WTC11 (cell line): Measurements from ENCODE around the gene POU4F1.

Source experiments
- ATF1 ChIP-seq: sonication (generic); formaldehyde crosslinking; IDR thresholded peaks from 2 replicates; pipeline ENCODE4 v1.8.1; 2023; ENCODE audit warnings: mild to moderate bottlenecking, moderate library complexity, missing genetic modification reagents
- ATF3 ChIP-seq: sonication (generic); formaldehyde crosslinking; conservative IDR thresholded peaks from 2 replicates; pipeline ENCODE4 v1.8.1; 2022; ENCODE audit warnings: mild to moderate bottlenecking, missing genetic modification reagents
- CTCF ChIP-seq: fragments of 200-600 bp; IDR thresholded peaks from 2 replicates; pipeline ENCODE4 v1.8.0; 2022; ENCODE audit warnings: antibody characterized with exemption
- ZNF138 ChIP-seq: sonication (generic); formaldehyde crosslinking; conservative IDR thresholded peaks from 2 replicates; pipeline ENCODE4 v1.8.1; 2022; ENCODE audit warnings: mild to moderate bottlenecking, moderate library complexity, missing genetic modification reagents

- no peak for TF ChIP-seq ATF1 (CRISPR knock-in tag)
- no peak for TF ChIP-seq CTCF
- TF ChIP-seq ATF3: no peak
- TF ChIP-seq ZNF138: no peak
Observed at GRCh38 chr13:78569029-78569428, 34.3 kb downstream of the POU4F1 start.
